Iris pigment epithelial cell (primary cell): ENCODE results near the gene ZXDC.

Experiments used
- DNase-seq: peaks from one replicate; pipeline ENCODE4 v3.0.0-alpha.2; 2011; ENCODE audit warnings: low read depth

ZXDC gene

GRCh38 chr3:126473292-126474168, 2.2 kb downstream of the ZXDC start:
- no peak for DNase-seq

GRCh38 chr3:126472277-126473006, 3.2 kb downstream of the ZXDC start:
- peak; percentile 97 for DNase-seq

GRCh38 chr3:126469479-126469878, 6.2 kb downstream of the ZXDC start:
- no peak for DNase-seq

DNA sequence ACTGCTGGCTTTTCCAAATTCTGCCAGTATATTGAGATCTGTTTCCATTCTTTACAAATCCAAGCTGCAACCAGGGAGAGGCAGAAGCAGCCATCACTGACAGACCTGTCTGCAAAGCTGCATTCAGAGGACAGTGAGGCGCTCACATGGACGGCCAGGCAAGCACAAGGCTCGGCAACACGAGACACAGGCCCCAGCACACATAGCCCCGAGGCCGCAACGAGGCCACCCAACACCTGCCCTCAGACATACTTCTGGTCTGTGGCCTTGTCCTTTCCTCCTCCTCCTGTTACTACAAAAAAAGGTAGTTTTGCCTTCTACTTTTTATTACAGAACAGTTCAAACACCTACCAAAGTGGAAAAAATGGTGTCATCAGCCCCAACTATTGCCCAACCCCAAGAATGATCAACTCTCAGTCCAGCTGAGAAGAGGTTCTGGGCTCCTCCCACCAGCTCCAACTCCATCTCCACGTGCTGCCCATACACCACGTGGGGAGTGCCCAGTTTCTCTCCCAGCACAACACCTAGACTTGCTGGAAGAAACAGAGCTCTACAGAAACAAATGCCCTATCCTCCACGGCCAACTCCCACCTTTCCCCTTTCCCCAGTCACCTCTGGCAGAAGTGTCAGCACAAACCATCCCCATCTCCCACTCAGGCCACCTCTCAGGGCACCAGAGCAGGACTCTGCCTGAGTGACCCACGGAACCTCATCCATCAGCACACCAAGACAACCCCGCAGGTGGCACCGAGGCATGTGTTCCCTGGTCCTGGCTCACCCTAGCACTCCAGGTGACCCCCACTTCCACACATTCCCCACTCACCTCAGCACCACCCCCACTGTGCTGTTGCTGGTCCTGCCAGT, 7.4 kb downstream of the ZXDC start:
- DNase-seq, result peak; percentile 62

- DNase-seq, result no peak
Measured at GRCh38 chr3:126467611-126467955, 8.1 kb downstream of the ZXDC start.

- DNase-seq, result no peak
Measured at GRCh38 chr3:126466886-126467610, 8.6 kb downstream of the ZXDC start.

GRCh38 chr3:126465928-126466544, 9.7 kb downstream of the ZXDC start:
- DNase-seq, result no peak

DNA sequence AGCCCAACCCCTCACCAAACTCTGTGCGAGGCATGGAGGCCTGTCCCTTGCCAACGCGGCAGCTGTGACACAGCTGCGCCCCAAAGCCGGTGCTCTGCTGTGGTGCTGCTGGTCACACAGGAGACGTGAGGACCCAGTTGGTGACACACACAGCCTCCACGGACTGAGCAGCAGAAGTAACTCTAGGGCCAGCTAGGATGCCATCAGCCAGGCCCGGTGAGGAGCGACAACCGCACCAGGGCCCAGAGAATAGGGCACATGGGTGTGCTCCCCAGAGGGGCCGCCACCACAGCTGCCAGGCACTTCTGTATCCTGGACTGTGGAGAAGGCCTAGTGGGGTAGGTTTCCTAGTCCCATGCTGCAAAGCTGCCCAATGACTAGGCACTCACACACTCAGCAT, 10.7 kb downstream of the ZXDC start:
- DNase-seq, result no peak

GRCh38 chr3:126464494-126464893, 11.2 kb downstream of the ZXDC start:
- no peak for DNase-seq

DNA sequence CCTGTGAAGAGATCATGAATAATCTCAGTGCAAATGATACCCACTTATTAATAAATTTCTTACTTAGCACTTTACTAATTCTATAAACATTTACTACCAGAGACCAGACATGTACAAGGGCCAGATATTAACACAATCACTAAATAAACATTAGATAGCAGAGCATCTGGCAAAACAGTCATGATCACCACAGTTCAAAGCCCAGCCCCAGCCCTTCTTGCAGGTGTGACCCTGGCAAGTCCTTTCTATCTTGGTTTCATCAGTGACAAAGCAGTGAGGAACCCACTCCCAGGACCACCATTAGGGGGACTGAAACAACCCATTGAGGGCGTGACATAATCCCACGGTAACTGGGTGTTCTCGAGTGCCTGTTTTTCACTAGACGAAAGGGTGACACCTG, 11.6 kb downstream of the ZXDC start:
- DNase-seq, result no peak

DNA sequence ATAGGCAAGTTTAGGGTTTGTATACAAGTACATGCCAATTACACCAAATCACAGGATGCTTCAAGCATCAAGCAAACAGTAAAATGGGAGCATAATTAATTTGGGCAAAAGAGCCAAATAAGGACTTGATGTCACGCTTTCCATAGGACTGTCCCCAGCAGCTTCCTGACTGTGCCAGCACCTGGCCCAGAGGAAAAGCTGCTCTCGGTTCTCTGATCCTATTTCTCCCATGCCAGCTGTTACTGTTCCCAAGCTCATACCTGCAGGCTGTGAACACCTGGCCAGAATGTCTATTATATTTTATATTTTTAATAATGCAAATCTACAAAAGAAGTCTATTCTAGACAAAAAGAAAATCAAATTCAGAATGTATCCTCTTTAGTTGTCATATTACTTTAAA, 12.2 kb downstream of the ZXDC start:
- DNase-seq, result no peak

DNA sequence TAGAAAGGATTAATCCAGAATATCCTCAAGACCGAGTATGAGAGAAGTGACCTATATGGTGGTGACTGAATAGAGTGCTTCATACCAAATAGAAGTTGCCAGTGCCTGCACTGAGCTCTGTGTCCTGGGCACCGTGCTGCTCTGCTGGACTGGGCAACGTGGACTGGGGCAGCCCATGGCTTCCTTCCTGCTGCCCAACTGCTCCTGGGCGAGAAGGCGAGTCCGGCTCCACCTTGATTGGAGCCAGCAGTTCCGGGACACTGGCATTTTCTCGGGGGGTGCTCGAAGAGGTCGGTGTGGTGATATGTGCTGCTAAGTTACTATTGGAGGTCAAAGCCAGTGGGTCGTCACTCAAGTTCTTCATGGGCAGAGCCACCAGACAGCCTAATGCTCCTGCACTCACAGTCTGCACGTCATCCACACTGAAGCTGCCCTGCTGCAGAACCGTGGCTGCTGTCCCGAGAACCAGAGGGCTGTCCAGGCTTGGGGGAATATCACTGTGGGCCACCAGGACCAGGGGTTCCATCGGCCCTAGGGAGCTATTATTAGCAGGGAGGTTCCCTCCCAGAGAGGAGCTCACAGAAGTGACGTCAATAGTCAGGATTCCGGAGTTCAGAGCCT, 14.1 kb downstream of the ZXDC start:
- no peak for DNase-seq

DNA sequence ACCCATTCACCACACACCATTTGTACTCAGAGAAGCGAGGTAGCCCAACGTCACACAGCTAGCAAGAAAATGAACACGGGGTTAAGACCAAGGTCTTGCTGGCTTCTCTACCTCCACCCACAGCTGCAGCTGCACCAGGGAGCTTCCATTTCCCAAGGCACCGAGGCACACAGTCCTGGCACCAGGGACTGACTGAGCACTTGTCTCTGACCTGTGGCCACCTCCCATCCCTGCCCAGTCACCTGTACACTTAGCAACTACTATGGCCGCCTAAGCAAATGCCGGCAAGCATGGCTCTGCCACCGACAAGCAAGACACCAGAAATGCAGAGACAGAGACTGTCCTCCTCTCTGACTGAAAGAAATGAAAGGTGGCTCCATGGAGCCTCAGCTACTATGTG, 15.3 kb downstream of the ZXDC start:
- no peak for DNase-seq

- DNase-seq, result no peak
Measured at GRCh38 chr3:126459763-126460127, 15.9 kb downstream of the ZXDC start.

DNA sequence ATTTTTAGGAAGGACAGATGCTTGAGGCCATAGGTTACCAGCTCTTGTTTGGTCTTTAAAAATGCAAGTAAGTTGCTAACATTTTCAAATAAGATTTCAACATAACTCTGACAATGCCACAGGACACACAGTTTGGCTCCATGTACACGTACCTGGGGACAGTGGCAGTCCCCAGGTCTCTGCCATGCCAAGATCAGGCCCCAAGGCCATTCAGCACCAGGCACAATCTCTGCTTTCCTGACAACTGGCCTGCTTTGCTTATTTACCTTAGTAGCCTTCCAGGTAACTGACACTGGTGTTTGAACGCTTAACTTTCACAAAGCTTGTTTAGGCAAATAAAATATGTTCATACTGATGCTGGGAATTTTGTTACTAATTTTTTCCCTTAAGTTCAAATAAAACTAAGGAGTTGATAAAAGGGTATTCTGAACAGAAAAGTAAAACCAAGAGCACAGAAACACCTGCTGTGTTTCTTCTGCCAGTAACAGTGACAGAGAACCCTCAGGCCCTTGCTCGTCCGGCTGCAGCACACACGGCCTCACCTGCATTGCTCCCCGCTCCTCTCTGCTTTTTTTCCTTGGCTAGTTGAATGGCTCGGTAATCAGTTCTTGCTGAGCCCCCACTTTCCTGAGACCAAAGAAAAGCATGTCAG, 16.5 kb downstream of the ZXDC start:
- DNase-seq, result no peak

DNA sequence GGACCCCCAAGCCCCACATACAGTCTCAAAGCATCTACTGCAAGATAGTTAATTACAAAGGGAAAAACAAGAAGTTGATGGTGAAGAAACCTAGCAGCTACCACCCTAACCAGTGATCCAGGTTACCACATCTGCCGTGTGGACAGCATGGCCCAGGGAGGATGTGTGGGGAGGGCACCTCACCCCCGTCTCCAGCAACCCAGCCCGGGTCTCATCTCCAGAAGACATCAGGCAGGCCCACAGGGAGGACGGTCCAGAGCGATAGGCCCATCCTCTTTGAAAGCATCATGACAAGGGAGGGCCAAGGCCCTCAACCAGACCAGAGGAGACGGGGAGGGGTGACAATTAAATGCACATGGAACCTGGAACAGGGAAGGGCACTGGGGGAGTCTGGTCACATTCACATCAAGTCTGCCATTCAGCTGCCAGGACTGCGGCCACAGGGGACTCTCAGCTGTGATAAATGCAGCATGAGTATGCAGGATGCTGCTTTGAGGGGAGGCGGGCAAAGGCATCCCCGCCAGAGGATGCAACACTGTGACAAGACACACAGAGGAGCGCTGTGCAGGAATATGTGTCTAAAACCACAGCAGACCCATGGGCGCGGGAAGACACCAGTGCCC, 18.8 kb downstream of the ZXDC start:
- no peak for DNase-seq

DNA sequence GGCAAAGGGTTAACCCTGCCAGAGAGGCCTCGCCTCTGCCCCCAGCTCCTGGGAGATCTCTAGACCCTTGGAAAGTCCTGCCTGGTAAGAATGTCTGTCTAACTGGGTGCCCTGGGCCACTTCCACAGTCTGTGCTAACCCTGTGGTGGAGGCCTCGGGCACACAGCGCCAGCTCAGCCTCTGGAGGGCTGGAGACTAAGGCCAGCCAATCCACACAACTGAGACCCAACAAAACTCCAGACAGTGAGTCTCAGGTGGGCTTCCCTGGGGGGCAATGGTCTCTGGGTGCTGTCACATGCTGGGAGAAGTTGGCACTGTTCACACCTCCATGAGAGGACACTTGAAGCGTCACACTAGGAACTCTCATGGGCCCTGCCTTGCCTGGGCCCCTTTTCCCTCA, 19.5 kb downstream of the ZXDC start:
- DNase-seq, result no peak

DNA sequence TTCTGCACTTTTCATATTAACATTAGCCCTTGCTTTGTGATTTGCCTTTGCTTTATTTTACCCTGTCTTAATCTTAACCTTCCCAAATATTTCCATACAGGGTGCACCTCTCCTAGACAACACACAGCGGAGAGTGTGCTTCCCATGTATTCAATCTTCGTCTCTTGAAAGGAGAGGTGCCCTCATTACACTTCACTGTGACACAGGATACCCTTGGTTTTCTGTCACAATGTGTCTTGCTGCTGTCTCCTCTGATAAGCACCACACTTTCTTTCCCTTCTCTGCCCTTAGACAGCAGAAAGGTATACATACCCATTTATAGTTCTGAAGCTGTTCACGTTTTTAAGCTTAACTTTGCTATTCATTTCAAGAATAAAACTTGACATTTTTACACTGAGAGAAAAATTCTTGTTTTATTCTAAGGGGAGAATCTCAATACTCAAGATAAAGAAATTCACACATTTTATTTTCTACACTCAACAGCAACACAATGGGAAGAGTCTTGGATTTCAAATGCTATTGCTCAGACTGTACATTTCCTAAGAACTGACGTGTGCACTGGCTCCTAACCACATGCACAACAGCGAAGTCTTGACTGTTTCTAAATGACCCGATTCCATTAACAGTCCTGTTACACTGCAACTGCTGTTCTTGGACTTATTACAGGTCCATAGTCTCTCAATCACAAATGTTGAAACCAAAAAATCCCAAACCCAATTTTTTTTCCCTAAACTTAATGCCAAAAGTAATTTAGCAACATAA, 21.1 kb downstream of the ZXDC start:
- DNase-seq, result no peak

DNA sequence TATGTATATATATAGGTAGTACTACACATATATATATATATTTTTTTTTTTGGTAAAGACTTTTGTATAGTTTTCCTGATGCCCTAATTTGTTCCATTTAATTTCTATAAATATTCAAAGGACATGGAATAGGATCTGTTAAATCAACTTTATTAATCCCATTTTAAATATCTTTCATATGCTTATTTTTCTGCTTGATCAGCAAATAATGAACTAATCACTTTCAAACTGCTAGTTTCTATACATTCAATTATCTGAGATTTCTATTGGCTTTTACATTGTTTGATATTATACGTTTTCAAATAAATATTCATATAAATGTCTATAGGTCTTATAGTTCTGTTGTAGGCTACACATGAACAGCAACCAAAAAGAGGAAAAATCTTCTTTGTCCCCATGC, 21.7 kb downstream of the ZXDC start:
- DNase-seq, result no peak
